Stomach smooth muscle (tissue), 2 donors: ENCODE measurements around the gene GIT1.

Experiments used
- H3K27ac ChIP-seq: one replicate; pipeline ENCODE4 v1.7.0; 2013; ENCODE audit warnings: mild to moderate bottlenecking, low read length, inconsistent platforms
- H3K27me3 ChIP-seq, 2 donors: one replicate each; pipeline ENCODE4 v1.7.0; 2013; ENCODE audit warnings: low read length in 2 of 2; ENCODE audit not compliant: insufficient read depth in 2 of 2, control insufficient read depth in 1 of 2
- H3K36me3 ChIP-seq, 2 donors: one replicate each; pipeline ENCODE4 v1.7.0; 2013; ENCODE audit warnings: low read length in 2 of 2; ENCODE audit not compliant: control insufficient read depth in 2 of 2, insufficient read depth in 2 of 2
- H3K4me1 ChIP-seq: one replicate; pipeline ENCODE4 v1.7.0; 2013; ENCODE audit warnings: low read length; ENCODE audit not compliant: control insufficient read depth, insufficient read depth
- H3K4me3 ChIP-seq, 2 donors: one replicate each; pipeline ENCODE4 v1.7.0; 2013; ENCODE audit warnings: low read length in 2 of 2
- H3K9ac ChIP-seq, 2 donors: one replicate each; pipeline ENCODE4 v1.7.0; 2013; ENCODE audit warnings: low read length in 2 of 2, mild to moderate bottlenecking in 1 of 2
- H3K9me3 ChIP-seq, 2 donors: one replicate each; pipeline ENCODE4 v1.7.0; 2013; ENCODE audit warnings: low read length in 2 of 2; ENCODE audit not compliant: control insufficient read depth in 2 of 2
- donor health status: healthy.
- donor health status: Pancreatic carcinoma.

The GIT1 gene, protein sequence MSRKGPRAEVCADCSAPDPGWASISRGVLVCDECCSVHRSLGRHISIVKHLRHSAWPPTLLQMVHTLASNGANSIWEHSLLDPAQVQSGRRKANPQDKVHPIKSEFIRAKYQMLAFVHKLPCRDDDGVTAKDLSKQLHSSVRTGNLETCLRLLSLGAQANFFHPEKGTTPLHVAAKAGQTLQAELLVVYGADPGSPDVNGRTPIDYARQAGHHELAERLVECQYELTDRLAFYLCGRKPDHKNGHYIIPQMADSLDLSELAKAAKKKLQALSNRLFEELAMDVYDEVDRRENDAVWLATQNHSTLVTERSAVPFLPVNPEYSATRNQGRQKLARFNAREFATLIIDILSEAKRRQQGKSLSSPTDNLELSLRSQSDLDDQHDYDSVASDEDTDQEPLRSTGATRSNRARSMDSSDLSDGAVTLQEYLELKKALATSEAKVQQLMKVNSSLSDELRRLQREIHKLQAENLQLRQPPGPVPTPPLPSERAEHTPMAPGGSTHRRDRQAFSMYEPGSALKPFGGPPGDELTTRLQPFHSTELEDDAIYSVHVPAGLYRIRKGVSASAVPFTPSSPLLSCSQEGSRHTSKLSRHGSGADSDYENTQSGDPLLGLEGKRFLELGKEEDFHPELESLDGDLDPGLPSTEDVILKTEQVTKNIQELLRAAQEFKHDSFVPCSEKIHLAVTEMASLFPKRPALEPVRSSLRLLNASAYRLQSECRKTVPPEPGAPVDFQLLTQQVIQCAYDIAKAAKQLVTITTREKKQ

DNA sequence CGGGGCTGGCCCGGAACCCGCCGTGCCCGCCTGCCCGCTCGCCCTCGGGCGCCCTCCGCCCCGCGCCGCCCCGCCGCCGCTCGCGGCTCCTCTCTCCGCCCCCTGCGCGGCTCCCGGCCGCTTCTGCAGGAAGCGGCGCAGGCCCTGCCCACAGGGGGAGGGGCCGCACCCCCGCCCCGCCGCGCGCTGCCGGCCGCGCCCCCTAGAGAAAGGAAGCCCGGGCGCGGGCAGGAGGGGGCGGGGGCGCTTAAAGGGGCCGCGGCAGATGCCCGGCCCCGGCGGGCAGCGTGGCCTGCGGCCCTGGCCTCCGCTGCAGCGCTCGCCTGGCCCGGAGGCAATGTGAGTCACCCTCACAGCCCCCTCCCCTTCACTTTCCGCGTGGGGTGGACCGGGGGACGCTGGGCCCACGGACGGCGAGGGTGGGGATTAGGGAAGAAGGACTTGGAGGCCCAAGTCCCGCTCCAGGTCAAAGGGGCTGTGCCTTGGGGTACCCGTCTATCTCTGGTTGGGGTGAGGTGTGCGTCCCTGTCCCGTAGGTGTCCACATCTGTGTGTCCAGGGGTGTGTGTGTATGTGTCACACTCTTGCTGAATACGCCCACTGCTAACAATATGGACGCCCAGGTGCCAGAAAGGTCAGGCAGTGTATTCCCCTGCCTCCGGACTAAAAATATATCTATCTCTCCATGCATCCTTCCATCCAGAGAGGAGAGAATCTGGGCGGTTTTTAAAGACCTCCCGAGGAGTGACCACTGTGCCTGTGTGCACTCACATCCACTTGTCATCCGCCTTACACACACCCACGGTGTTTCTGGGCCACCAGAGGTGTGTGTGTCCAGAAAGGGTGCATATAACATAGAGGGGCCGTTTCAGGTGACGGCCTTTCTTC lies at the start of gene GIT1:
TSS of gene GIT1 (minus strand) at position 125 of the 887 bp plus-strand sequence. CDS start 270 bp downstream, outside the sequence.
- H3K9ac ChIP-seq = peak within 1 kb of the TSS; percentile 73 to 82
- H3K4me1 ChIP-seq = peaks cover 73% of the 10 kb centered on the region
- H3K27ac ChIP-seq = peak within 1 kb of the TSS; percentile 71

DNA sequence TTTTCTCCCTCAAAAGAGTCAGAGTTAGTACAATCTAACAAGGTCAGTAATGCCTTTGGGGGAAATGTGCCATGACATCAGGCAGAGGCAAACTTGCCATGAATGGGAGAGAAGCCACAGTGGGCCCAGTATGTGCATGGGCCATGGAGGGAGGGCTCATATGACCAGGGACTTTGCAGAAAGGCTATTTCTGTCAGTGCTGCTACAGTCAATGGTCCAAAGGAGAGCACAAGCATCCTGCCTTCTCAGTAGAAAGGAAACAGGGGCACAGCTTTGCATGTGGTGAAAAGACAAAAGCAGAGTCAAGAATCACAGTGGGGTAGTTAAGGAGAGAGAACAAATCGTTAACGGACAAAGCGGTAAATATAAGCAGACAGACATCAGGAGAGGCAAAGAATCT lies 44.4 kb upstream of the GIT1 start:
- H3K9me3 ChIP-seq = no peaks in the 10 kb centered on the region
- H3K27me3 ChIP-seq = no peaks in the 10 kb centered on the region
- H3K4me3 ChIP-seq = no peak overlapping the region
- H3K27ac ChIP-seq = no peak overlapping the region
- H3K4me1 ChIP-seq = no peaks in the 10 kb centered on the region
- H3K36me3 ChIP-seq = peaks cover 7 to 21% of the 10 kb centered on the region in 2 donors
- H3K9ac ChIP-seq = no peak overlapping the region

More for the DNA sequence above, at the start of gene GIT1:
- Histone ChIP-seq H3K4me3 (peak within 1 kb of the TSS; percentile 81 to 88), H3K27me3 (peaks cover 0 to 3% of the 10 kb centered on the region in 2 donors), H3K9me3 (no peaks in the 10 kb centered on the region), H3K36me3 (no peaks in the 10 kb centered on the region)

DNA sequence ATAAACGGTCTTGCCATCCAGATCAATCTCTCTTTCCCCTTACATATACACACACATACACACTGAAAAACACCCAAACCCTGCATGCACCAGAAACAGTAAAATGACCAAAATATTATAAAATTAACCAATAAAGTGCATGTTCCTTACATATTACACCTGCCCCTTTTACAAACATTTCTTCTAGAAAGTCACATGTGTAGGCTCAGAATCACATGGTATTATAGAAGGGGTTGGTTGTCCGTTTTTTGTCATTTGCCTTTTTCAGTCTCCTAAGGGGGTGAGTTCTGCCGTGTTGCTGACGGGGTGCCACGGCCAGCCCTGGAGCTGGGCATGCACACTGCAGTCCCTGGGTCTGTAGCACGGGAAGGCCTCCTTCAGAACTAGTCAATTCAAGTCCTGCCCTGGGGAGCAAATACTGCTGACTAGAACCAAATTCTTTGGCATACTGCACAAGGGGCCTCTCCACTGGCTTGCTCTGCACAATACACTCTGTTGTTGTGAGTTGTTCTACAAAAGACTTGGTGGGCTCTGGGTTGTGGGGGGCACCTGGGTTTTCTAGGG lies 41.3 kb upstream of the GIT1 start:
- Histone ChIP-seq H3K4me3 (no peak overlapping the region), H3K27ac (no peak overlapping the region), H3K4me1 (no peaks in the 10 kb centered on the region), H3K36me3 (peaks cover under 1 to 16% of the 10 kb centered on the region in 2 donors), H3K9ac (no peak overlapping the region), H3K9me3 (no peaks in the 10 kb centered on the region), H3K27me3 (no peaks in the 10 kb centered on the region)

DNA sequence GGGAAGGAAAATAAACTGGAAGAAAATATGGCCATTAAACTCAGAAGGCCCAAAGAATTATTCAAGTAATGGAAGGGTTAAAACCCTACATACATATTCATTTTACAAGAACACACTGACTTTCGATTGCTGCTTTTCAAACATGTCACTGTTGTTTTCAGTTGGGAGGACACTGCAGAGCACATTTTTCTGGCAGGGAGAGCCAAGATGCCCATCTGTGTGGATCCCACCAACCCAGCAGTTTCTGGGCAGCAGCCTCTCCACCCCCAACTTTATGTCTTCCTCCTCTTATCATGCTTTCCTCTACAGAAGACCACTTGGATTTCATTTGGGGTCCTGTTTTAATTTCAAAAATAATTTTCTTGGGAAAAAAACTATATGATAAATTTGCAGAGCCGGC lies 40.4 kb upstream of the GIT1 start:
- Histone ChIP-seq H3K9ac (no peak overlapping the region), H3K36me3 (peaks cover 0 to 16% of the 10 kb centered on the region in 2 donors), H3K9me3 (no peaks in the 10 kb centered on the region), H3K27ac (no peak overlapping the region), H3K27me3 (no peaks in the 10 kb centered on the region), H3K4me1 (peaks cover 3% of the 10 kb centered on the region), H3K4me3 (no peak overlapping the region)

DNA sequence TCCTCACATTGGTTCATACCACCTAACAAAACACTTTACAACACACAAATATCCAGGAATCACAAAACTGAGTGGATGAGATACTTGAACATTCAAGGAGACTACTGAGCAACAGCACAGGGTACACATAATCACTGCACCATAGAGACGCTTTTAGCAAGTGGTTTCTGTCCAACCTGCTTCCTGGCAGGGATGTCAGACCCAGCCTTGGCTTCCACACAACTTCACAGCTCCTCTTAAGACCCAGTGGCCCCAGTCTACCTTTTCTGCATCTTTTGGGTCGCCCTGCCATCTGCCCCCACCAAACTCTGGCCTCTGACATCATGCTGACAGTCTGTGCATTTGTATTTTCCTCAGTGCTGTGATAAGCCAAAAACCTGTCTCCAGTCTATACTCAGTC lies 39.2 kb upstream of the GIT1 start:
- Histone ChIP-seq H3K4me3 (no peak overlapping the region), H3K27ac (no peak overlapping the region), H3K4me1 (peaks cover 4% of the 10 kb centered on the region), H3K9ac (no peak overlapping the region), H3K27me3 (no peaks in the 10 kb centered on the region), H3K9me3 (no peaks in the 10 kb centered on the region), H3K36me3 (peaks cover 0 to 16% of the 10 kb centered on the region in 2 donors)

DNA sequence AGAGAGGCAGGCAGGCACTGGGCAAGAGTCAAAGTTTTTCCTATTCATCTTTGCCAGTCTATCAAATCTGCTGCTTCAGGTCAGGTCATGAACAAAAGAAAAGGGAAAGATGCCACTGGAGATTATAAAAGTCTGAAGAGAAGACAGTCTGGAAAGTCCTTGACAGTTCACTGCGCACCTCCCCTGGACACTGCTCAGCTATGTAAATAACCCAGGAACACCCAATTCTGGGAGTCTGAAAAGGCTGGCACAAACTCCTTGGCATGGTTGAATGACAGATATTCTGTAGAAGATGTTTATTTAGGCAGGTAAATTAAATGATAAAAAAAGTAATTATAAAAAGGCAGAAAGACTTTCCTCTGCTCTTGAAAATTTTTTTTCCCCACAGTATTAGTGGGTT lies 38.5 kb upstream of the GIT1 start:
- no peak overlapping the region for H3K9ac ChIP-seq
- H3K4me1 ChIP-seq = peaks cover 8% of the 10 kb centered on the region
- H3K27ac ChIP-seq = no peak overlapping the region
- H3K27me3 ChIP-seq = no peaks in the 10 kb centered on the region
- H3K9me3 ChIP-seq = no peaks in the 10 kb centered on the region
- peaks cover 0 to 15% of the 10 kb centered on the region in 2 donors for H3K36me3 ChIP-seq
- no peak overlapping the region for H3K4me3 ChIP-seq

DNA sequence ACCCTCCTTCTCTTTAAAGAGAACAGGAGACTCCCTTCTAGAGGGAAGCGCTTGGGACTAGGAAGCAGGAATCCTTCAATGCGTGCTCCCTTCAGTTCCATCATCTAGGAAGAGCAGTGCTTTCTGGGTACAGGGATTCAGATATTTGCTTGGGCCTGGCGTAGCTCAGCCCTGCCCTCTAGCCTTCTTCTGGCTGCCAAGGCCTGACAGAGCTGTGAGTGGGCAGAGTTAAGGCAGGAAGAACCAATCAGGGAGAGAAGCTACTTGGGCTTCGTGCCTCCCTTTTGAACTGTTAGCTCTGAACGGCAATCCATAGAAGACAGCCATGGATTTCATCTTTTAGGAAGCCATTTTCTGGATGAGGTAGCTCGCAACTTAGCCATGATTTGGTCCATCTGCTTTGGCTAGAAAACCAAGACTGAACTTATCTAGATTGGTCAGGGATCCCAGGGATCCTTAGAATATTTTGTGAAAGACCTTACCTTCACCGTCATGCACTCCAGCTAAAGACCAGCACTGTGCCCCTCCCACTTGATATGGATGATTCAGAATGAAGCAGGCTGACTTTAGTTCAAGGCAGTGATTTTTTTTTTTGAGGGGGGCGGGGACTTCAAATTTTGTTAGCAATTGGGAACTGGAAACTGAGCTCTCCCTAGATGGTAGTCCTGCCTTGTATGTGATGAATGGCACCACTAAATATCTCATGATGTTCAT lies 35.7 kb upstream of the GIT1 start:
- Histone ChIP-seq H3K27me3 (no peaks in the 10 kb centered on the region), H3K9ac (no peak overlapping the region), H3K4me1 (peaks cover 33% of the 10 kb centered on the region), H3K27ac (no peak overlapping the region), H3K36me3 (peaks cover 0 to 2% of the 10 kb centered on the region in 2 donors), H3K4me3 (no peak overlapping the region), H3K9me3 (no peaks in the 10 kb centered on the region)

DNA sequence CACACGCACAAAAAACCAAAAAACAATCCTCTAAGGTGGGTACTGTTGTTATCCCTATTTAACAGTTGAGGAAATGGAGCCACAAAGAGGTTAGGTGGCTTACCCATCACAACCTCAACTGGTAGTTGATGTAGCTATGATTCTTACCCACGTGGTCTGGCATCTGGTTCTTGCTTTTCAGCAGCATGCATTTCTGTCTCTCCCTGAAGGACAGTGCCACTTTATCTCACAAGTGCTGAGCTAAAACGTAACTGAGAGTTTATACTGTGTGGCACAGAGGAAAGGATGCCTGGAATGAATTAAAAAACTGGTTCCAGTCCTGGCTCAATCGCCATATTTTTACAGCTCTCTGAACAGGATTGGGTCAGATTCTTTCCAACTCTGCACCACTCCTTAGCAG lies 35.1 kb upstream of the GIT1 start:
- Histone ChIP-seq H3K36me3 (peaks cover 0 to 2% of the 10 kb centered on the region in 2 donors), H3K27me3 (no peaks in the 10 kb centered on the region), H3K9me3 (no peaks in the 10 kb centered on the region), H3K4me3 (no peak overlapping the region), H3K4me1 (peaks cover 39% of the 10 kb centered on the region), H3K27ac (no peak overlapping the region), H3K9ac (no peak overlapping the region)

DNA sequence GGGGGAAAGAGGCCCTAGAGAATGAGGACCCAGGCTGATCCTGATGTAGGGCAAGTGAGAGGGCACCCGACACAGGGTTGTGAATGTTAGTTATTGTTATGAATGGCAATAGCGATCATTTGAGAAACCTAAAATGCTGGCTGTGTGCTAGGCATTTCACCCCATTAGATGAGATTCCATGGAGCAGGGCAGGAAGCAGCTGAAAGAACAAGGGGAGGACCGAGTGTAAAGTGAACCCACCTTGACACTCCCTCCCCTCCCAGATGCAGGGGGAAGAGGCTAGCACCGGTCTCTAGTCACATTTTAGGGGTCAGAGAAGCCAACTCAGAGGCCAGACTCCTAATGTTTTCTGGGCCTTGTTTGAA lies 33.8 kb upstream of the GIT1 start:
- no peaks in the 10 kb centered on the region for H3K27me3 ChIP-seq
- peak overlapping the region; percentile 31 for H3K27ac ChIP-seq
- peaks cover 52% of the 10 kb centered on the region for H3K4me1 ChIP-seq
- peaks cover 0 to 2% of the 10 kb centered on the region in 2 donors for H3K36me3 ChIP-seq
- peak overlapping the region; percentile 47 to 66 for H3K9ac ChIP-seq
- no peaks in the 10 kb centered on the region for H3K9me3 ChIP-seq
- peak overlapping the region; percentile 71 to 81 for H3K4me3 ChIP-seq
